ENCODE measurements around the gene MRPS34.

The MRPS34 gene

DNA sequence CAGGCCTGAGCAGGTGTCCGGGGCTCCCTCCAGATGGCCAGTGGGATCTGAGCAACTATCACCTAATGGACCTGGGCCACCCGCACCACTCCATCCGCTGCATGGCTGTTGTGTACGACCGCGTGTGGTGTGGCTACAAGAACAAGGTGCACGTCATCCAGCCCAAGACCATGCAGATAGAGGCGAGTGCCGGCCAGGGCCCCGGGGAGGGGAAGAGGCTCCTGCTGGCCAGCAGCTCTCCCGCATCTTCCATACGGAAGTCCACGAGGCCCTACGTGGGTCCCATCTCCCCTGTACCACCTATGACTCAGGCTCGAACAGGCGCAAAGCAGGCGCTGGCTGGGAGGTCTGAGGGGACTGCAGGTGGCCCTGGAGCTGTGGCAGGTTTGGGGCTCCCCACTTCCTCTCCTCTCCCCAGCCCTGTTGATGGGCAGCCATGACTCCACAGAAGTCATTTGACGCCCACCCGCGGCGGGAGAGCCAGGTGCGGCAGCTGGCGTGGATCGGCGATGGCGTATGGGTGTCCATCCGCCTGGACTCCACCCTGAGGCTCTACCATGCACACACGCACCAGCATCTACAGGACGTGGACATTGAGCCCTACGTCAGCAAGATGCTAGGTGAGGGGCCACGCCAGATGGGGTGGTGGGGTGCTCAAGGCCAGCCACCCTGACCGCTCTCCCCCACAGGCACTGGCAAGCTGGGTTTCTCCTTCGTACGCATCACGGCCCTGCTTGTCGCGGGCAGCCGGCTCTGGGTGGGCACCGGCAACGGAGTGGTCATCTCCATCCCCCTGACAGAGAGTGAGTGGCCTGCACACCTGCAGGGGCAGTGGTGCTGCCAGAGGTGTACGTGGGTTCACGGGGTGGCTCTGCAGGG, 5.6 kb downstream of the MRPS34 start:
- H3K27ac ChIP-seq: no peak overlapping the region
- TF ChIP-seq ZFX (IDR thresholded peaks at IDR 0.05; ENCODE audit: borderline replicate concordance): no peak
- TF ChIP-seq, protein P1, sequence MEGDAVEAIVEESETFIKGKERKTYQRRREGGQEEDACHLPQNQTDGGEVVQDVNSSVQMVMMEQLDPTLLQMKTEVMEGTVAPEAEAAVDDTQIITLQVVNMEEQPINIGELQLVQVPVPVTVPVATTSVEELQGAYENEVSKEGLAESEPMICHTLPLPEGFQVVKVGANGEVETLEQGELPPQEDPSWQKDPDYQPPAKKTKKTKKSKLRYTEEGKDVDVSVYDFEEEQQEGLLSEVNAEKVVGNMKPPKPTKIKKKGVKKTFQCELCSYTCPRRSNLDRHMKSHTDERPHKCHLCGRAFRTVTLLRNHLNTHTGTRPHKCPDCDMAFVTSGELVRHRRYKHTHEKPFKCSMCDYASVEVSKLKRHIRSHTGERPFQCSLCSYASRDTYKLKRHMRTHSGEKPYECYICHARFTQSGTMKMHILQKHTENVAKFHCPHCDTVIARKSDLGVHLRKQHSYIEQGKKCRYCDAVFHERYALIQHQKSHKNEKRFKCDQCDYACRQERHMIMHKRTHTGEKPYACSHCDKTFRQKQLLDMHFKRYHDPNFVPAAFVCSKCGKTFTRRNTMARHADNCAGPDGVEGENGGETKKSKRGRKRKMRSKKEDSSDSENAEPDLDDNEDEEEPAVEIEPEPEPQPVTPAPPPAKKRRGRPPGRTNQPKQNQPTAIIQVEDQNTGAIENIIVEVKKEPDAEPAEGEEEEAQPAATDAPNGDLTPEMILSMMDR (IDR thresholded peaks at IDR 0.05): no peak

DNA sequence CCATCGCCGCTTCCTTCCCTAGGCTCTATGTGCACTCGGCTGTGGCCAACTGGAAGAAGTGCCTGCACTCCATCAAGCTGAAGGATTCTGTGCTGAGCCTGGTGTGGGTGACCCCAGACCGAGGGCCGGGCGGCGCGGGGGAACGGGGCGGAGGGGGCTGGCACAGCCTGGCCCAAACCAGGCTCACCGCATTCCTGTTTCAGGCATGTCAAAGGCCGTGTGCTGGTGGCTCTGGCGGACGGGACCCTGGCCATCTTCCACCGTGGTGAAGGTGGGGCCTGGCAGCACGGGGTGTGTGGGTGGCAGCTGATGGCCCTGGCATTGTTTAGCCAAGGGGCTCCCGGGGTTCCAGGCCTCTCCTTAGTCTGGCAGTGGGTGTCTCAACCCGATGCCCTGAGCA, 6.2 kb downstream of the MRPS34 start:
- no peak overlapping the region for H3K27ac ChIP-seq
- TF ChIP-seq, protein P1 (IDR thresholded peaks at IDR 0.05): no peak
- TF ChIP-seq ZFX (IDR thresholded peaks at IDR 0.05; ENCODE audit: borderline replicate concordance): no peak

DNA sequence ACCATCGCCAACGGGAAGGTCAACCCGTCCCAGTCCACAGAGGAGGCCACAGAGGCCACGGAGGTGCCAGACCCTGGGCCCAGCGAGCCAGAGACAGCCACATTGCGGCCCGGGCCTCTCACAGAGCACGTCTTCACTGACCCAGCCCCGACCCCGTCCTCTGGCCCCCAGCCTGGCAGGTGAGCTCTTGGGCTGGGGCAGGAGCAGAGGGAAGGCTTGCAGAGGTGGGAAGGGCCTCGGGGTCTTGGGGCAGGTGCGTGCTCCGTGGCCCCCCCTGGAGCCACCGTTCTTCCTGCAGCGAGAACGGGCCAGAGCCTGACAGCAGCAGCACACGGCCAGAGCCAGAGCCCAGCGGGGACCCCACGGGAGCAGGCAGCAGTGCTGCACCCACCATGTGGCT, 6.7 kb downstream of the MRPS34 start:
- H3K27ac ChIP-seq: no peak overlapping the region
- TF ChIP-seq, protein P1 (IDR thresholded peaks at IDR 0.05): no peak
- no peak for TF ChIP-seq ZFX (IDR thresholded peaks at IDR 0.05; ENCODE audit: borderline replicate concordance)

DNA sequence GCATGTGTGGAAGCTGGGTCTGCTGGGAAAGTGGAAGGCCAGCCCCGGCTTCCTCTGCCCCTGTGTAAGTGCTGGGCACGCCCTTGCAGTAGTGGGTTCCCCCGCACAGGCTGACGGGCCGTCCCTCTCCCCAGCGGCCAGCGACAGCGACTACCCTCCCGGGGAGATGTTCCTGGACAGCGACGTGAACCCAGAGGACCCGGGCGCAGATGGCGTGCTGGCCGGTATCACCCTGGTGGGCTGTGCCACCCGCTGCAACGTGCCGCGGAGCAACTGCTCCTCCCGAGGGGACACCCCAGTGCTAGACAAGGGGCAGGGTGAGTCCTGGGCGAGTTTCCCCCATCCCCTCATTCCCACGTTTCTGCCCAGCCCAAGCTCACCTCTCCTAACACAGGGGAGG, 7.1 kb downstream of the MRPS34 start:
- H3K27ac ChIP-seq: no peak overlapping the region
- TF ChIP-seq ZFX (IDR thresholded peaks at IDR 0.05; ENCODE audit: borderline replicate concordance): no peak
- TF ChIP-seq, protein P1 (IDR thresholded peaks at IDR 0.05): no peak

DNA sequence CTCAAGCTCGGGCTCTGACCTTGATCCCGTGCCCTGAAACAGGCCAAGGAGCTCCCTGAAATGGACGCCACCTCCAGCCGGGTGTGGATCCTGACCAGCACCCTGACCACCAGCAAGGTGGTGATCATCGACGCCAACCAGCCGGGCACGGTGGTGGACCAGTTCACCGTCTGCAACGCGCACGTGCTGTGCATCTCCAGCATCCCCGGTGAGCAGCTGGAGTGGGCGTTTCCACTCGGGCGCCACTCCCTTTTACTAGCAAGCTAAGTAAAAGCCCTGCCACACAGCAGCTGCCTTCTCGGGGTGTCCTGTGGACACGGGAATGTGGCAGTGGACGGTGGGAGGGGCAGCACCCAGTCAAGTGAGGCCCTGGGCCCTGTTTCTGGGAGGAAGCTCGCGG, 8.0 kb downstream of the MRPS34 start:
- TF ChIP-seq, protein P1 (IDR thresholded peaks at IDR 0.05): no peak
- TF ChIP-seq ZFX (IDR thresholded peaks at IDR 0.05; ENCODE audit: borderline replicate concordance): no peak
- H3K27ac ChIP-seq: no peak overlapping the region

DNA sequence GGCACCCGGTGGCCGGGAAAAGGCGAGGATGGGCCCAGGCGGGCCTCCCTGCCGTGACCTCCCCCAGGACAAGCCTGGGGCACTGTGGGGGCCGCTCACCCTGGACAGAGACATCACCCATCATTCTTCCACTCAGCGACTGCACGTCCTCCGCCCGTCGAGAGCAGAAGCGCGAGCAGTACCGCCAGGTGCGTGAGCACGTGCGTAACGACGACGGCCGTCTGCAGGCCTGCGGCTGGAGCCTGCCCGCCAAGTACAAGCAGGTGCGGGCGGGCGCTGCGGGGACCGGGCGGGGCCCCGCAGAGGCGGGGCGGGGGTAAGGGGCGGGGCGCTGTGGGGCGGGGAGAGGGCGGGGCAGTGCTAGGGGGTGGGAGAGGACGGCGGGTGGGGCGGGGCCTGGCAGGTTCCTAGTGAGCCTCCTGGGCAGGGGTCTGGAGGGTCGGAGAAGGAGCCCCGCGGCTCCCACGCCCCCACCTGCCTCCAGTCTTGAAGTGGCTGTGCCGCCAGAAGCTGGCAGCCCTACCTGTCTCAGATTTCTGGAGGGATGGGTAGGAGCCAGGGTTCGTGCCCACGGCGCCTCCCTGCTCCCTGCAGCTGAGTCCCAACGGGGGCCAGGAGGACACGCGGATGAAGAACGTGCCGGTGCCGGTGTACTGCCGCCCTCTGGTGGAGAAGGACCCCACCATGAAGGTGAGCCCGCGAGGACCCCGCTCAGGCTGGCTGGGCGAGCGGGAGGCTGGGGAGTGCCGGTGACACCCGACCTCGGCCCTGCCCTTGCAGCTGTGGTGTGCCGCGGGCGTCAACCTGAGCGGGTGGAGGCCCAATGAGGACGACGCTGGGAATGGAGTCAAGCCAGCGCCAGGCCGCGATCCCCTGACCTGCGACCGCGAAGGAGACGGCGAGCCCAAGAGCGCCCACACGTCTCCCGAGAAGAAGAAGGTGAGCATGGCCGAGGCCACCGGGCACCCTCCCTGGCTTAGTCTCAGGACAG, 9.1 kb downstream of the MRPS34 start:
- TF ChIP-seq, protein P1 (IDR thresholded peaks at IDR 0.05): peak; percentile 21; the same call in 1 of the 2 replicates
- no peak for TF ChIP-seq ZFX (IDR thresholded peaks at IDR 0.05; ENCODE audit: borderline replicate concordance)
- peak overlapping the region; percentile 48 for H3K27ac ChIP-seq
